Measurements from ENCODE around the gene CSNK1E.
A peak's percentile ranks its signal among the peaks of the same experiment; 100 is the strongest.
"Not testable (repeated sequence)": the region's sequence is repeated elsewhere in the genome, so short reads cannot be mapped to it uniquely, and the experiment has no call there.

Gene CSNK1E

GRCh38 chr22:38317122-38317994 lies at the start of gene CSNK1E:
CSNK1E (minus strand) TSS chr22:38317433; CDS start chr22:38314157, 3,276 bp downstream.
- peak; percentile 84 for DNase-seq

- DNase-seq, result not testable (repeated sequence)
These were observed 48.6 kb upstream of the CSNK1E start for GRCh38 chr22:38365829-38366228.

GRCh38 chr22:38365174-38365573 lies 47.9 kb upstream of the CSNK1E start:
- not testable (repeated sequence) for DNase-seq

GRCh38 chr22:38360560-38360959 lies 43.3 kb upstream of the CSNK1E start:
- DNase-seq, result not testable (repeated sequence)

GRCh38 chr22:38359817-38360216 lies 42.6 kb upstream of the CSNK1E start:
- DNase-seq, result not testable (repeated sequence)

- not testable (repeated sequence) for DNase-seq
These were observed 40.7 kb upstream of the CSNK1E start for GRCh38 chr22:38357971-38358370.

GRCh38 chr22:38355275-38355674 lies 38.0 kb upstream of the CSNK1E start:
- DNase-seq, result no peak

GRCh38 chr22:38353701-38354100 lies 36.5 kb upstream of the CSNK1E start:
- no peak for DNase-seq

GRCh38 chr22:38353142-38353629 lies 36.0 kb upstream of the CSNK1E start:
- DNase-seq, result peak; percentile 75

GRCh38 chr22:38352436-38352835 lies 35.2 kb upstream of the CSNK1E start:
- no peak for DNase-seq

GRCh38 chr22:38350444-38351359 lies 33.5 kb upstream of the CSNK1E start:
- DNase-seq, result no peak

- no peak for DNase-seq
These were observed 31.7 kb upstream of the CSNK1E start for GRCh38 chr22:38348751-38349496.

GRCh38 chr22:38347944-38348750 lies 30.9 kb upstream of the CSNK1E start:
- DNase-seq, result no peak

- no peak for DNase-seq
These were observed 30.1 kb upstream of the CSNK1E start for GRCh38 chr22:38347181-38347943.

- no peak for DNase-seq
These were observed 29.3 kb upstream of the CSNK1E start for GRCh38 chr22:38346506-38346905.

GRCh38 chr22:38345782-38346181 lies 28.5 kb upstream of the CSNK1E start:
- no peak for DNase-seq

GRCh38 chr22:38339893-38340292 lies 22.7 kb upstream of the CSNK1E start:
- DNase-seq, result not testable (repeated sequence)

- DNase-seq, result no peak
These were observed 21.6 kb upstream of the CSNK1E start for GRCh38 chr22:38338772-38339379.

- DNase-seq, result no peak
These were observed 19.5 kb upstream of the CSNK1E start for GRCh38 chr22:38336699-38337098.

GRCh38 chr22:38335077-38335476 lies 17.8 kb upstream of the CSNK1E start:
- DNase-seq, result no peak
